HG03575 (cell line): ENCODE measurements around the gene HGF.

ENCODE experiments used
- ATAC-seq: cut with Tn5 transposase; IDR thresholded peaks from one replicate; pipeline ENCODE4 v1.9.1; 2021; ENCODE audit not compliant: unreplicated experiment, insufficient number of reproducible peaks, low FRiP score; ENCODE audit errors: extremely low read depth

Gene HGF

DNA sequence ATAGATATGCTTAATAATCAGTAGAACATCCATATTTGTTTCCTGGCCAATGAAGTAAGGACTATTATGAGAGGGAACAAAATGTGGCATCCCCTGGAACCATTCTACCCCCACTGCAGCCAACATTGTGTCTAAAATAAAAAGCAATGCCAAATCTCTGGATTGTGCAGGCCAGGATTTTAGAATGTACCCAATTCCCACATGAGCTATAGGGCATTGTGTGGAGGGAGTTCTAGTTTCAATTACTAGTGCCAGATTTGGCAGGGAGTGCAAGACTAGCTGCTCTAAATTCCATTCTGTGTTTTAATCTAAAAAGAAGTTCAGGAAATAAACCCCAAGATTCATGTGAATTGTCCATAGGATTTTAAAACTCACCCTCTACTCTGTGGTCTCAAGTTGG, 112.3 kb downstream of the HGF start:
- no peak for ATAC-seq

- no peak for ATAC-seq
Measured at GRCh38 chr7:81655271-81655670, 114.6 kb downstream of the HGF start.

DNA sequence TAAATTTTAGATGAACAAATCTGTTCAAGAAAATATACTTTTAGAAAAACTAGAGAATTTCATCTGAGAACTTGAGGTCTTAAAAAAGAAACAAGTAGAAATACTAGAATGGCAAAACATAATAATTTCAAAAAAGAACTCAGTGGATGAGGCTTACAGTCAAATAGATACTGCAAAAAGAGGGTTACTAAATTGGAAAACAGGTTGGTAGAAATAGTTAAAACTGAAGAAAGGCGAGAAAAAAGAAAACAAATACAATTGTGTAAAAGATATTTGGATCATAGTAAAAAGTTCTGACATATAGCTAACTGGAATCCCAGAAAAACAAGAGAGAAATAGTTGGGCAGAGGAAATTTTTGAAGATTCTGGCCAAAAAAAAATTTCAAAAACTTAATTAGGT, 117.6 kb downstream of the HGF start:
- ATAC-seq, result no peak
